Measurements from ENCODE around the gene CDHR5.

GRCh38 chr11:587546-587945 is 37.2 kb downstream of the CDHR5 start:
- TF ChIP-seq ZNF274 (IDR thresholded peaks at IDR 0.05; ENCODE audit: low read depth, low read length): no peak
- TF ChIP-seq YY1 (IDR thresholded peaks at IDR 0.05; ENCODE audit: insufficient read depth, insufficient read length): no peak
